ENCODE results near the gene MIF. TPM values are rescaled to one million over a fixed set of nuclear protein-coding genes. Genes with fewer than 3 reads are reported as not detected.
A peak's percentile ranks its signal among the peaks of the same experiment; 100 is the strongest.
"Not testable (repeated sequence)": the region's sequence is repeated elsewhere in the genome, so short reads cannot be mapped to it uniquely, and the experiment has no call there.

MIF gene
- total RNA-seq, 1 experiment from 2014 or later: 1,162 TPM

DNA sequence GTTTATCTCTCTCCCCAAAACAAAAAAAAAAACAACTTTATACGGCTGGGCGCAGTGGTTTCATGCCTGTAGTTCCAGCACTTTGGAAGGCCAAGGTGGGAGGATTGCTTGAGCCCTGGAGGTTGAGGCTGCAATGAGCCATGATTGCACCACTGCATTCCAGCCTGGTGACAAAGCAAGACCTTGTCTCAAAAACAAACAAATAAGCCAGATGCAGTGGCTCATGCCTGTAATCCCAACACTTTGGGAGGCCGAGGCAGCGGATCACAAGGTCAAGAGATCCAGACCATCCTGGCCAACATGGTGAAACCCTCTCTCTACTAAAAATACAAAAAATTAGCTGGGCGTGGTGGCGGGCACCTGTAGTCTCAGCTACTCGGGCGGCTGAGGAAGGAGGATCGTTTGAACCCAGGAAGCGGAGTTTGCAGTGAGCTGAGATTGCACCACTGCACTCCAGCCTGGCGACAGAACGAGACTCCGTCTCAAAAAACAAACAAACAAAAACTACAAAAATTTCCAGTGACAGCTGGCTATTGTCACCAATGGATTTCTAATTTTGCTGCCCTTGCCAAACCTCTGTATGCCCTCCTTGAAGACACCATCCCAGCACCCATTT, 27.5 kb downstream of the MIF start:
- not testable (repeated sequence) for H3K4me3 ChIP-seq (ENCODE audit: insufficient read depth, low read depth, low read length); DNase-seq; H3K27me3 ChIP-seq (ENCODE audit: control insufficient read depth, insufficient read depth, low read length); H3K36me3 ChIP-seq (replicated peaks; ENCODE audit: control insufficient read depth, insufficient read depth, low read length)

DNA sequence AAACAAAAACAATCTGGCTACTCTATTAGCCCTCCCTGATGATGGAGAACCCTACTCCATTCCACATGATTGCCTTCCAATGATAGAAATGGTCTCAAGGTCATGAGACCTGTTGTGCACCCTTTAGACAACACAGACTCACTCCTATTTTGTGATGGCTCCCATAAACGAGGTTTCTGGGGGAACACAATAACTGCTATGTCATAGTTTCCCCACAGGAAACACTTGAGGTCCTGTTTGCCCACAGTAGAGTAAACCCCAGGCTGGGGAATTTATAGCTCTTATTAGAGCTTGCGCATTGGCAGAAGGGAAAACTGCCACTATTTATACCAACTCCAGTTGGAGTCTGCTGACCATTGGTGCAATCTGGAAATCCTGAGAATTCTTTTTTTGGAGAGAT, 28.7 kb downstream of the MIF start:
- Histone ChIP-seq H3K27me3 (ENCODE audit: control insufficient read depth, insufficient read depth, low read length) (no peaks in the 10 kb centered on the region), H3K4me3 (ENCODE audit: insufficient read depth, low read depth, low read length) (no peak overlapping the region), H3K36me3 (replicated peaks; ENCODE audit: control insufficient read depth, insufficient read depth, low read length) (peaks cover 1% of the 10 kb centered on the region)
- DNase-seq: no peak

DNA sequence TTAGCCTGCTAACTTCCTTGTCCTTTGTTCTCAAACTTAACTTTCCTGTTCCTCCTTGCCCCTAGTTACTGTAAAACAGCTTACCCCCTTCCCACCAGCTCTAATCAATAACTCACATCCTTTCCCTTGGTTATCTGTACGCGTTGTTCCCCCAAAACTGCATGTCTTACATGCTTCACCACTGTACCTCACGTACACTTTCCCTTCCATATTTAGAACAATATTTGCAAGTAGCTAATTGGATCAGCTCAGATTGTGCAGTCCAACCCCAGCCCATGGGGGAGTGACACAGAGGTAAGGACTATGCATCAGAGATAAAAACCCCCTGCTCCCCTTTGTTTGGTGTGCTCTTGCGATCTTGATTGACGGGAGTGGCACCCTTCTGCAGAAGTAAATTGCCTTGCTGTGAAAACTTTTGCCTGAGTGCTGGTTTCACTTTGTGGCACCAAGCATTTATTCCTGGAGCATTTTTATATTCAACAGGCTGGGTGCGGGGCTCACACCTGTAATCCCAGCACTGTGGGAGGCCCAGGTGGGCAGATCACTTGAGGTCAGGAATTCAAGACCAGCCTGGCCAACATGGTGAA, 30.9 kb downstream of the MIF start:
- H3K36me3 ChIP-seq (replicated peaks; ENCODE audit: control insufficient read depth, insufficient read depth, low read length): peaks cover 5% of the 10 kb centered on the region

DNA sequence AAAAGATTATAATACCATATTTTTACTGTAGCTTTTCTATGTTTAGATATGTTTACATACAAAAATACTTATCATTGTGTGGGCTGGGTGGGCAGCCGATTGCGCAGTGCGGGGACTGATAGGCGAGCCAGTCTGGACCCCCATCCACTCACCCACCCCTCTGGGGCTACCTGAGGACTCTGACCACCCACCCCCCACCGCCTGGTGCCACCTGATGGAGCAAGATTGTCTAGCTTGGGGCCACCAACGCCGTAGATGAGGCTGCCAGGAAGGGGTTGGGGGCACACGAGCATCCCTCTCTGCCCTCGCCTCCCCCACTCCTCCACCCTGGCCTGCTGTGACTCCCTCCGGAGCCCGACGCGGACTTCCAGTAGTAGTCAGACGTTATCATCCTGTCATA, 32.4 kb downstream of the MIF start:
- no peak for DNase-seq
- H3K4me3 ChIP-seq (ENCODE audit: insufficient read depth, low read depth, low read length): no peak overlapping the region
- no peaks in the 10 kb centered on the region for H3K27me3 ChIP-seq (ENCODE audit: control insufficient read depth, insufficient read depth, low read length)
- H3K36me3 ChIP-seq (replicated peaks; ENCODE audit: control insufficient read depth, insufficient read depth, low read length): peaks cover 5% of the 10 kb centered on the region

More for the DNA sequence above, 30.9 kb downstream of the MIF start:
- Histone ChIP-seq H3K4me3 (ENCODE audit: insufficient read depth, low read depth, low read length) (no peak overlapping the region), H3K27me3 (ENCODE audit: control insufficient read depth, insufficient read depth, low read length) (no peaks in the 10 kb centered on the region)
- no peak for DNase-seq

DNA sequence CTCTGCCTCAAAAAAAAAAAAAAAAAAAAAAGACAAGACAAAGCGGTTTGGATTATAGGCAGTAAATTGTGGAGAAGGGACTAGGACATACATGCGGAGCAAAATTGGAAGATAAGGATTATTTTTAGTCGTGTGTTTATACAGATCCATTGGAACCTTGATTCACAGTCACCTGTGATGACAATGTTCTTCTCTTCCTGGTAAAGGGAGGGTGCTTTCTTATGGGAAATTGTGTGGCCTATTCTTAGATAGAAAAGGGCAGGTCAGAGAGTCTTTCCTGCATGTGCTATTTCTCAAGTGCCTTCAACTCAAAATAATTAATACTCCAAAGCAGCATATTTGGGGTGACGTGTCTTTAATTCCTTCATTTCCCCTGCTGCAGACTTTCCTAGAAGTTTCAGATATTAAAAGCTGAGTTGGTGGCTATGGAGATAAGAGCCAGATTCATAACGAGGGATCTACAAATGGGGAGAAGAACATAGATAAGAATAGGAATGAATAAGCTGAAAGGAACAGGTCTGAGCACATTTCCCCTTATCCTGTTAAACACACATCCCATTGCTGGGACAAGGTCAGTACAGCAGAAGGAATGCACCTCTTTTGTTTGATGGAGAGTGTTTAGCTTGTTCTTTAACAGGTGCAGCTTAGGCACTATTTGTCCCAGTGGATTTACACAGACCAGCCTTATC, 44.3 kb downstream of the MIF start:
- H3K27me3 ChIP-seq (ENCODE audit: control insufficient read depth, insufficient read depth, low read length): no peaks in the 10 kb centered on the region
- H3K4me3 ChIP-seq (ENCODE audit: insufficient read depth, low read depth, low read length): no peak overlapping the region
- DNase-seq: peak; percentile 21
- H3K36me3 ChIP-seq (replicated peaks; ENCODE audit: control insufficient read depth, insufficient read depth, low read length): no peaks in the 10 kb centered on the region

DNA sequence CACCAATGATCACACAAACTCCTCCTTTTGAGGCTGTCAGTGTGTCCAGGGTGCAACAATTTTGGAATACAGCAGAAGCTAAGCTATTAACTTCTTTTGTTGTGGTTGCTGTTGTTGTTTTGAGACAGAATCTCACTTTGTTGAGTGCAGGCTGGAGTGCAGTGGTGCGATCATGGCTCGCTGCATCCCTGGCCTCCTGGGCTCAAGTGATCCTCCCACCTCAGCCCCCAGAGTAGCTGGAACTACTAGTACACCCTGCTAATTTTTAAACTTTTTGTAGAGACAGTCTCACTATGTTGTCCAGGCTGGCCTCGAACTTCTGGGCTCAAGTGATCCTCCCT, 44.8 kb downstream of the MIF start:
- Histone ChIP-seq H3K36me3 (replicated peaks; ENCODE audit: control insufficient read depth, insufficient read depth, low read length) (no peaks in the 10 kb centered on the region), H3K4me3 (ENCODE audit: insufficient read depth, low read depth, low read length) (no peak overlapping the region), H3K27me3 (ENCODE audit: control insufficient read depth, insufficient read depth, low read length) (no peaks in the 10 kb centered on the region)
- DNase-seq: no peak

DNA sequence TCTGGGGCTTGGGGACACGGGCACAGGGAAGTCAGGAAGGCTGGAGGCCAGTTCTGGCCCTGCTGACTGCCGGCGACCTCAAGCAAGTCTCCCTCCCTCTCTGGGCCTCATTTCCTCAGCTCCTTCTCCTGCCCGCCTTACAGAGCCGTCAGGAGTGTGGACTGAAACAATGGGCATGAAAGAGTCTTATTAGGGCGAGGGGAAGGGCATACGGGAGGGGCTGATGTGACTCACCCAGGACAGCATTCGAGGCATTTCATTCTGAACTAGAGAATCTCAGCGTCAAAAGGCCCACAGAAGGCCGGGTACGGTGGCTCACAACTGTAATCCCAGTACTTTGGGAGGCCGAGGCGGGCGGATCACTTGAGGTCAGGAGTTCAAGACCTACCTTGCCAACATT, 46.0 kb downstream of the MIF start:
- DNase-seq; H3K27me3 ChIP-seq (ENCODE audit: control insufficient read depth, insufficient read depth, low read length); H3K36me3 ChIP-seq (replicated peaks; ENCODE audit: control insufficient read depth, insufficient read depth, low read length); H3K4me3 ChIP-seq (ENCODE audit: insufficient read depth, low read depth, low read length): not testable (repeated sequence)

Other genes starting within 250 kb of the MIF start
- not detected in 2 replicates for gene RGL4, start 203.4 kb upstream of the MIF start, total RNA-seq (2014; rRNA removed; shearing (Covaris generic))
- 1.7 and 2.3 TPM in 2 replicates for gene ZNF70, start 143.3 kb upstream of the MIF start, total RNA-seq (2014; rRNA removed; shearing (Covaris generic))
- gene VPREB3, start 140.0 kb upstream of the MIF start, total RNA-seq (2014; rRNA removed; shearing (Covaris generic)): not detected in 2 replicates
- gene C22orf15, start 131.4 kb upstream of the MIF start, total RNA-seq (2014; rRNA removed; shearing (Covaris generic)): 1.8 and 3.7 TPM in 2 replicates
- 55.6 and 60.9 TPM in 2 replicates for gene CHCHD10, start 126.4 kb upstream of the MIF start, total RNA-seq (2014; rRNA removed; shearing (Covaris generic))
- 7.8 and 12.8 TPM in 2 replicates for gene MMP11, start 121.5 kb upstream of the MIF start, total RNA-seq (2014; rRNA removed; shearing (Covaris generic))
- 79.1 and 86.5 TPM in 2 replicates for gene SMARCB1, start 107.4 kb upstream of the MIF start, total RNA-seq (2014; rRNA removed; shearing (Covaris generic))
- 5.0 and 9.3 TPM in 2 replicates for gene DERL3, start 55.4 kb upstream of the MIF start, total RNA-seq (2014; rRNA removed; shearing (Covaris generic))
- gene SLC2A11, start 36.5 kb upstream of the MIF start, total RNA-seq (2014; rRNA removed; shearing (Covaris generic)): 10.7 and 17.4 TPM in 2 replicates
- gene GSTT2B, start 66.8 kb downstream of the MIF start, total RNA-seq (2014; rRNA removed; shearing (Covaris generic)): 13.1 and 18.9 TPM in 2 replicates
- gene DDTL, start 72.5 kb downstream of the MIF start, total RNA-seq (2014; rRNA removed; shearing (Covaris generic)): 3.5 and 4.2 TPM in 2 replicates
- 317 and 422 TPM in 2 replicates for gene DDT, start 80.1 kb downstream of the MIF start, total RNA-seq (2014; rRNA removed; shearing (Covaris generic))
- 0.48 TPM in 1 of 2 replicates, not detected in the other for gene GSTT2, start 85.8 kb downstream of the MIF start, total RNA-seq (2014; rRNA removed; shearing (Covaris generic))
- not detected in 2 replicates for gene GSTT4, start 111.1 kb downstream of the MIF start, total RNA-seq (2014; rRNA removed; shearing (Covaris generic))
- gene CABIN1, start 116.9 kb downstream of the MIF start, total RNA-seq (2014; rRNA removed; shearing (Covaris generic)): 55.3 and 55.9 TPM in 2 replicates